ENCODE data around the gene LLGL1. TPM values are rescaled to one million over a fixed set of nuclear protein-coding genes. Genes with fewer than 3 reads are reported as not detected.

The LLGL1 gene
- total and polyA plus RNA-seq, 8 donors: 3.4 to 8.4 (median 5.0) TPM

- intact Hi-C loops (cut with DNase I): no loop called here
- H3K36me3 ChIP-seq: peaks cover 0 to 25% (median 12%) of the 10 kb centered on the region in 3 donors
- H3K27ac ChIP-seq: peak within 1 kb of the TSS; percentile 90 to 96 (median 92)
- H3K4me1 ChIP-seq: peaks cover 22 to 45% (median 36%) of the 10 kb centered on the region in 3 donors
- no peaks in the 10 kb centered on the region for H3K9me3 ChIP-seq
- FAIRE-seq: peak; percentile 23
- no peak for TF ChIP-seq CTCF (IDR thresholded peaks at IDR 0.05)
- H3K27me3 ChIP-seq: no peaks in the 10 kb centered on the region
- H3K4me3 ChIP-seq: peak within 1 kb of the TSS; percentile 71 to 91 (median 81)
- ATAC-seq: peak; percentile 76 to 89 (median 84)
- DNase-seq: peak; percentile 92 to 98 (median 96)
- 0 to 1% methylated on average over 62 to 72 of the region's 72 CpGs for WGBS, 2 donors
Observed at GRCh38 chr17:18260332-18261145, 35.1 kb downstream of the LLGL1 start, which contains the start of gene MIEF2. Gene MIEF2, plus strand, starts transcription at chr17:18260662. Its CDS starts 2,059 bp downstream, at chr17:18262721.

- Histone ChIP-seq H3K9me3 (no peaks in the 10 kb centered on the region), H3K4me1 (peaks cover 22 to 44% (median 36%) of the 10 kb centered on the region in 3 donors)
Observed at GRCh38 chr17:18261146-18261515, 35.7 kb downstream of the LLGL1 start.

GRCh38 chr17:18261659-18262058 lies 36.2 kb downstream of the LLGL1 start:
- DNase-seq (no peak), ATAC-seq (no peak), FAIRE-seq (no peak)
- peak overlapping the region; percentile 90 to 96 (median 92) for H3K27ac ChIP-seq
- TF ChIP-seq CTCF (IDR thresholded peaks at IDR 0.05): no peak
- H3K9me3 ChIP-seq: no peaks in the 10 kb centered on the region
- H3K4me3 ChIP-seq: peak overlapping the region in 3 of 4 donors; percentile 81 to 91 (median 81)
- 57 to 65% methylated on average over 3 of the region's 3 CpGs for WGBS, 2 donors
- no peaks in the 10 kb centered on the region for H3K27me3 ChIP-seq
- intact Hi-C loops (cut with DNase I): no loop called here
- H3K36me3 ChIP-seq: peaks cover 0 to 27% (median 12%) of the 10 kb centered on the region in 3 donors
- H3K4me1 ChIP-seq: peaks cover 22 to 39% (median 31%) of the 10 kb centered on the region in 3 donors

More at GRCh38 chr17:18261146-18261515, 35.7 kb downstream of the LLGL1 start:
- WGBS, 2 donors: 1% methylated on average over 16 of the region's 16 CpGs
- intact Hi-C loops (cut with DNase I): no loop called here
- DNase-seq (peak; percentile 80 to 94 (median 89)), FAIRE-seq (no peak), ATAC-seq (peak; percentile 65 to 73 (median 66))
- Histone ChIP-seq H3K36me3 (peaks cover 0 to 27% (median 12%) of the 10 kb centered on the region in 3 donors), H3K4me3 (peak overlapping the region; percentile 71 to 91 (median 81)), H3K27me3 (no peaks in the 10 kb centered on the region), H3K27ac (peak overlapping the region; percentile 90 to 96 (median 92))
- no peak for TF ChIP-seq CTCF (IDR thresholded peaks at IDR 0.05)

- ATAC-seq (no peak), DNase-seq (peak in 1 of 6 donors; percentile 30), FAIRE-seq (no peak)
- 49 to 63% methylated on average over 2 of the region's 2 CpGs for WGBS, 2 donors
- Histone ChIP-seq H3K4me3 (peak overlapping the region in 2 of 4 donors; percentile 7 to 91), H3K27ac (peak overlapping the region; percentile 90 to 96 (median 92)), H3K36me3 (peaks cover 0 to 27% (median 12%) of the 10 kb centered on the region in 3 donors), H3K4me1 (peaks cover 22 to 34% (median 26%) of the 10 kb centered on the region in 3 donors), H3K27me3 (no peaks in the 10 kb centered on the region), H3K9me3 (no peaks in the 10 kb centered on the region)
- intact Hi-C loops (cut with DNase I): no loop called here
- no peak for TF ChIP-seq CTCF (IDR thresholded peaks at IDR 0.05)
Observed at GRCh38 chr17:18262111-18262510, 36.7 kb downstream of the LLGL1 start.

All from pancreas (tissue), 10 donors.